GM10248 (cell line): ENCODE data around the gene WDR31.

Experiments
- CTCF ChIA-PET: fragments of 300-600 bp; sonication (Branson Sonifier 250); formaldehyde crosslinking; extraction: SDS; loops from one replicate; lab custom pipeline; 2021; ENCODE audit warnings: antibody characterized with exemption; lab: Yijun Ruan, JAX
- POLR2A ChIA-PET: fragments of 350-650 bp; sonication (Branson Sonifier 250); formaldehyde crosslinking; extraction: SDS; loops from one replicate; lab custom pipeline; 2020; ENCODE audit warnings: antibody characterized with exemption; lab: Yijun Ruan, JAX
- DNase-seq: peaks from one replicate; pipeline ENCODE4 v3.0.0; 2012; ENCODE audit errors: extremely low spot score
- CTCF ChIP-seq: IDR thresholded peaks from 2 replicates; pipeline ENCODE4 v1.5.1; 2012; ENCODE audit warnings: mild to moderate bottlenecking, low read depth; ENCODE audit errors: extremely low read depth, missing control alignments, control extremely low read depth

Gene WDR31

GRCh38 chr9:113373676-113374392, 33.8 kb upstream of the WDR31 start:
- DNase-seq = no peak
- ChIA-PET CTCF (interaction anchor here (1.0 to 2.5 kb wide), 5 partner anchors 9 to 32 kb away, joined by 3 to 7 read pairs (median 3); no protein-coding TSS in a partner anchor), POLR2A (no interaction called here)
- TF ChIP-seq CTCF = no peak

GRCh38 chr9:113373256-113373655, 33.2 kb upstream of the WDR31 start:
- DNase-seq = no peak
- ChIA-PET POLR2A (no interaction called here), CTCF (interaction anchor here (1.0 to 2.5 kb wide), 5 partner anchors 10 to 33 kb away, joined by 3 to 7 read pairs (median 3); no protein-coding TSS in a partner anchor)
- no peak for TF ChIP-seq CTCF

- TF ChIP-seq CTCF = no peak
- ChIA-PET POLR2A (no interaction called here), CTCF (interaction anchor here (0.8 to 2.5 kb wide), 4 partner anchors 11 to 34 kb away, joined by 3 to 7 read pairs (median 4); partner anchors contain the start of gene ALAD)
- DNase-seq = no peak
Measured at GRCh38 chr9:113372059-113372458, 32.0 kb upstream of the WDR31 start.

GRCh38 chr9:113370806-113371325, 30.8 kb upstream of the WDR31 start:
- ChIA-PET POLR2A (no interaction called here), CTCF (interaction anchor here (0.8 to 1.9 kb wide), 5 partner anchors 20 to 59 kb away, joined by 3 to 6 read pairs (median 3); no protein-coding TSS in a partner anchor)
- DNase-seq = no peak
- TF ChIP-seq CTCF = no peak

GRCh38 chr9:113369855-113370140, 29.7 kb upstream of the WDR31 start:
- POLR2A ChIA-PET = no interaction called here
- CTCF ChIA-PET = interaction anchor here (1.2 to 1.9 kb wide), 2 partner anchors 18 to 29 kb away, joined by 3 to 6 read pairs; no protein-coding TSS in a partner anchor
- no peak for TF ChIP-seq CTCF
- no peak for DNase-seq

DNA sequence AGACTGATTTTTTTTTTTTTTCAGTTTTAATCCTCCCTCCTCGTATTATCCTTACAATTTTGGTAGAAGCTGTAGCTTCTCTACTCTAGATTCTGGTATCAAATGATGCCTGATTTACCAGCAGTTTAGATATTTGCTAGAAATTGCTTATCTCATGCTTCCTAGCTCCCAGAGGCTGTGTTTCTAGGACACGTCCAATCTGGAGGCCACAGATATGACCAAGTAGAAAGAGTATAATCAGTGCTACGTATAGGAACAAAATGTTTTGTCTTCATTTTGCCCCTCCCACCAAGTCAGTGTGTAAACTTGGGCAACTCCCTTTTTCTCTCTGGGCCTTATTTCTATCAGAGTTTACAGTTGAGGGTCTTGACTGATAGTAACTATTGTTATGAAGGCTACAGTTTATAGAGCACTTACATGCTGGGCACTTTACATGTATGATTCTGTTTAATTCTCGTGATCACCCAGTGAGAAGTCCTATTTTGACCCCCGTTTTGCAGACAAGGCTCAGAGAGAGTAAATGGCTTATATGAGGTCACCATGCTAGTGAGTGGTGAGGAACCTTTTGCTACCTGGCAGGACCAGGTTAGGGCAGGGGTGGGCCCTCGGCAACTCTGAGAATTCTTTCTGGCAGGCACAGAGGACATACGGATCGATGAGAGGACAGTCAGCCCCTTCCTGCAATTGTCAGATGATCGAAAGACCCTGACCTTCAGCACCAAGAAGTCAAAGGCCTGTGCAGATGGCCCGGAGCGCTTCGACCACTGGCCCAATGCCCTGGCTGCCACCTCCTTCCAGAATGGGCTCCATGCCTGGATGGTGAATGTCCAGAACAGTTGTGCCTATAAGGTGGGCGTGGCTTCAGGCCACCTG, 29.1 kb upstream of the WDR31 start:
- CTCF ChIA-PET = interaction anchor here (1.0 kb wide), 1 partner anchor 18 kb away, joined by 3 read pairs; no protein-coding TSS in a partner anchor
- TF ChIP-seq CTCF = no peak
- POLR2A ChIA-PET = no interaction called here
- no peak for DNase-seq
